SK-MEL-5 (cell line): Measurements from ENCODE around the gene PPARG. TPM values are rescaled to one million over a fixed set of nuclear protein-coding genes. Genes with fewer than 3 reads are reported as not detected.
"Not testable (repeated sequence)": the region's sequence is repeated elsewhere in the genome, so short reads cannot be mapped to it uniquely, and the experiment has no call there.

Experiments used
- DNase-seq: peaks from one replicate; pipeline ENCODE4 v3.0.0-alpha.2; 2016; ENCODE audit warnings: low read depth, low spot score
- in situ Hi-C: cut with HindIII; loops from 2 replicates; pipeline ENCODE4 v1.10.0; 2016; ENCODE audit warnings: low sequenced_read_pairs, high pct_unique_total_duplicates, low pct_unique_long_range_greater_than_20kb
- polyA plus RNA-seq, 2 experiments: library from polyadenylated mRNA; depleted of rRNA; stranded (reverse); fragments of >200 nt; gene quantifications; 2 replicates each; pipeline ENCODE4 v1.2.3, GENCODE V29; 2015
- total RNA-seq: library from RNA; depleted of rRNA; stranded (reverse); fragments of >200 nt; shearing (Covaris generic); gene quantifications from 2 replicates; pipeline ENCODE4 v1.2.3, GENCODE V29; 2014; rRNA removed

PPARG gene
- 3.2 and 3.3 TPM in 2 replicates for total RNA-seq
- 0.49 and 1.8 TPM in 2 replicates for polyA plus RNA-seq (2015; cell fraction: cytosol; rRNA removed)
- 1.1 TPM in 1 of 2 replicates, not detected in the other for polyA plus RNA-seq (2015; cell fraction: nucleus; rRNA removed)

- DNase-seq = no peak
- in situ Hi-C loops = no loop called here
These were observed at the start of gene PPARG for GRCh38 chr3:12288182-12289129. Gene PPARG, plus strand, starts transcription at chr3:12289070. Its CDS starts 90,642 bp downstream, at chr3:12379712.

- in situ Hi-C loops = no loop called here
- peak; percentile 5 for DNase-seq
These were observed 49.6 kb upstream of the PPARG start for GRCh38 chr3:12239301-12239700.

- in situ Hi-C loops = no loop called here
- no peak for DNase-seq
These were observed 46.1 kb upstream of the PPARG start for GRCh38 chr3:12242772-12243171.

GRCh38 chr3:12246497-12247163 is 42.2 kb upstream of the PPARG start:
- in situ Hi-C loops = no loop called here
- DNase-seq = no peak

- DNase-seq = no peak
- in situ Hi-C loops = no loop called here
These were observed 41.5 kb upstream of the PPARG start for GRCh38 chr3:12247411-12247810.

GRCh38 chr3:12249519-12249918 is 39.4 kb upstream of the PPARG start:
- in situ Hi-C loops = no loop called here
- no peak for DNase-seq

- in situ Hi-C loops = no loop called here
These were observed 36.0 kb upstream of the PPARG start for GRCh38 chr3:12252889-12253288.

GRCh38 chr3:12253516-12254343 is 35.1 kb upstream of the PPARG start:
- in situ Hi-C loops = no loop called here
- DNase-seq = no peak

More at GRCh38 chr3:12252889-12253288, 36.0 kb upstream of the PPARG start:
- DNase-seq = no peak

GRCh38 chr3:12255393-12255792 is 33.5 kb upstream of the PPARG start:
- in situ Hi-C loops = no loop called here
- DNase-seq = no peak

GRCh38 chr3:12258911-12259310 is 30.0 kb upstream of the PPARG start:
- in situ Hi-C loops = no loop called here
- DNase-seq = no peak

GRCh38 chr3:12262173-12262572 is 26.7 kb upstream of the PPARG start:
- in situ Hi-C loops, DNase-seq: not testable (repeated sequence)

- DNase-seq = no peak
These were observed 23.4 kb upstream of the PPARG start for GRCh38 chr3:12265508-12265907.

GRCh38 chr3:12266038-12266437 is 22.8 kb upstream of the PPARG start:
- in situ Hi-C loops = no loop called here
- DNase-seq = no peak

More at GRCh38 chr3:12265508-12265907, 23.4 kb upstream of the PPARG start:
- in situ Hi-C loops = no loop called here

GRCh38 chr3:12267376-12268030 is 21.4 kb upstream of the PPARG start:
- DNase-seq = no peak
- in situ Hi-C loops = no loop called here

GRCh38 chr3:12268049-12268735 is 20.7 kb upstream of the PPARG start:
- no peak for DNase-seq
- in situ Hi-C loops = no loop called here

GRCh38 chr3:12270976-12271375 is 17.9 kb upstream of the PPARG start:
- in situ Hi-C loops = no loop called here
- DNase-seq = no peak
